ENCODE measurements around the gene LRRFIP1. TPM values are rescaled to one million over a fixed set of nuclear protein-coding genes. Genes with fewer than 3 reads are reported as not detected.

Gene LRRFIP1
- polyA plus RNA-seq, 1 donor (not counting 4 experiments of a cell fraction or from before 2014, with no cell fraction given): 115 TPM

DNA sequence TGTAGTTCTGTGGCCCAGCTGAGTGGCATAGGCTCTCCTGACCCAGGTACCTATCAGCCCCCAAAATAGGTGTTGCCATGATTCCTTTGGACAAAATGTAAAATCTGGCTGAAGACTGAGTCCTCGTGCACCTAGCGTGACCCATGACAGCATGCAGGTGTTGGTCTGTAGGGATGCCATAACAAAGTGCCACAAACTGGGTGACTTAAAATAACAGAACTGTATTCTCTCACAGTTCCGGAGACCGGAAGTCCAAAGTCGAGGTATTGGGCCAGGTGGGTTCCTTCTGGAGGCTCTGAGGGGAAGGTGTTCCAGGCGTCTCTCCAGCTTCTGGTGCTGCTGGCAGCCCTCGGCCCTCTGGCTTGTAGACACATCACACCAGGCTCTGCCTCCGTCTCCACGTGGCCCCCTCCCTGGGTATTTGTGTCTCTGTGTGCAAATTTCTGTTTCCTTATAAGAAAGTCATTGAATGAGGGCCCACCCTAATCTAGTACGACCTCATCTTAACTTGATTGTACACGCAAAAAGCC lies 34.5 kb downstream of the LRRFIP1 start:
- dilution Hi-C loops (cut with MboI; ENCODE audit: extremely low pct_ligation_motif_present, low sequenced_read_pairs): no loop called here
- Histone ChIP-seq H3K9me3 (ENCODE audit: control insufficient read depth, low read depth, low read length) (no peaks in the 10 kb centered on the region), H3K4me2 (ENCODE audit: control insufficient read depth, extremely low read depth, insufficient read depth, low read depth, low read length) (peak overlapping the region; percentile 65), H3K4me3 (ENCODE audit: control insufficient read depth in 2 of 3, extremely low read depth in 1 of 3, insufficient read depth in 2 of 3, low read depth in 1 of 3, low read length in 3 of 3) (no peak overlapping the region), H3K9ac (ENCODE audit: control insufficient read depth, extremely low read depth, insufficient read depth, low read length) (no peak overlapping the region), H3K27ac (ENCODE audit: control insufficient read depth, insufficient read depth, low read length) (no peak overlapping the region), H3K79me2 (ENCODE audit: control insufficient read depth, insufficient read depth, low read length) (no peaks in the 10 kb centered on the region), H3K36me3 (ENCODE audit: control insufficient read depth in 2 of 2, extremely low read depth in 1 of 2, insufficient read depth in 2 of 2, low read length in 2 of 2) (no peaks in the 10 kb centered on the region), H4K20me1 (ENCODE audit: control insufficient read depth, extremely low read depth, insufficient read depth, low read length) (no peaks in the 10 kb centered on the region), H3K27me3 (ENCODE audit: control insufficient read depth, extremely low read depth, insufficient read depth, low read length) (peaks cover 5% of the 10 kb centered on the region), H3K9me1 (ENCODE audit: control insufficient read depth, extremely low read depth, insufficient read depth, low read length) (no peaks in the 10 kb centered on the region), H2AFZ (ENCODE audit: control insufficient read depth, low read length) (no peak overlapping the region), H3K4me1 (ENCODE audit: control insufficient read depth, extremely low read depth, insufficient read depth, low read length) (peaks cover 15% of the 10 kb centered on the region)
- DNase-seq (ENCODE audit: low read depth, low spot score) (no peak), FAIRE-seq (no peak)
- TF ChIP-seq EZH2 (IDR thresholded peaks at IDR 0.05; ENCODE audit: low read length): no peak
- TF ChIP-seq, protein P1, sequence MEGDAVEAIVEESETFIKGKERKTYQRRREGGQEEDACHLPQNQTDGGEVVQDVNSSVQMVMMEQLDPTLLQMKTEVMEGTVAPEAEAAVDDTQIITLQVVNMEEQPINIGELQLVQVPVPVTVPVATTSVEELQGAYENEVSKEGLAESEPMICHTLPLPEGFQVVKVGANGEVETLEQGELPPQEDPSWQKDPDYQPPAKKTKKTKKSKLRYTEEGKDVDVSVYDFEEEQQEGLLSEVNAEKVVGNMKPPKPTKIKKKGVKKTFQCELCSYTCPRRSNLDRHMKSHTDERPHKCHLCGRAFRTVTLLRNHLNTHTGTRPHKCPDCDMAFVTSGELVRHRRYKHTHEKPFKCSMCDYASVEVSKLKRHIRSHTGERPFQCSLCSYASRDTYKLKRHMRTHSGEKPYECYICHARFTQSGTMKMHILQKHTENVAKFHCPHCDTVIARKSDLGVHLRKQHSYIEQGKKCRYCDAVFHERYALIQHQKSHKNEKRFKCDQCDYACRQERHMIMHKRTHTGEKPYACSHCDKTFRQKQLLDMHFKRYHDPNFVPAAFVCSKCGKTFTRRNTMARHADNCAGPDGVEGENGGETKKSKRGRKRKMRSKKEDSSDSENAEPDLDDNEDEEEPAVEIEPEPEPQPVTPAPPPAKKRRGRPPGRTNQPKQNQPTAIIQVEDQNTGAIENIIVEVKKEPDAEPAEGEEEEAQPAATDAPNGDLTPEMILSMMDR (optimal IDR thresholded peaks at IDR 0.05 in 1 of 3, IDR thresholded peaks at IDR 0.05 in 1 of 3, conservative IDR thresholded peaks at IDR 0.05 in 1 of 3; ENCODE audit: extremely low read depth in 1 of 3, insufficient read depth in 2 of 3, low read length in 3 of 3): no peak

DNA sequence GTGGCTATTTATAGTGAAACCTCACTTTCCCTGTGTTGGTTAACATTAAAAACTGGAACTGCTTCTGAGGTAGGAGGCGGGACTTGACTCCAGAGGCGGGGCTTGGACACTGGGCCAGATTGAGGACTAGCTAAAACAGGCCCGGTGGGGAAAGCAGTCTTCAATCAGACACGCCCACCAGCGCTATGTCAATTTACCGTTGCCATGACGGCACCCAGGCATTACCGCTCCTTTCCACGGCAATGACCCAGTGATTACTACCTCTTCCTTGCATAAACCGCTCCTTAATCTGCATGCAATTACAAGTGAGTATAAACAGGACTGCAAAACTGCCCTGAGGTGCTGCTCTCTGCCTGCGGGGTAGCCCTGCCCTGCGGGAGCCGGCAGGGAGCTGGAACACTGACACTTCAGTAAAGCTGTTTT lies 35.3 kb downstream of the LRRFIP1 start:
- no peaks in the 10 kb centered on the region for H3K9me3 ChIP-seq (ENCODE audit: control insufficient read depth, low read depth, low read length)
- H3K27me3 ChIP-seq (ENCODE audit: control insufficient read depth, extremely low read depth, insufficient read depth, low read length): peaks cover 5% of the 10 kb centered on the region
- H3K9ac ChIP-seq (ENCODE audit: control insufficient read depth, extremely low read depth, insufficient read depth, low read length): no peak overlapping the region
- H3K79me2 ChIP-seq (ENCODE audit: control insufficient read depth, insufficient read depth, low read length): no peaks in the 10 kb centered on the region
- TF ChIP-seq, protein P1 (optimal IDR thresholded peaks at IDR 0.05 in 1 of 3, IDR thresholded peaks at IDR 0.05 in 1 of 3, conservative IDR thresholded peaks at IDR 0.05 in 1 of 3; ENCODE audit: extremely low read depth in 1 of 3, insufficient read depth in 2 of 3, low read length in 3 of 3): no peak
- TF ChIP-seq EZH2 (IDR thresholded peaks at IDR 0.05; ENCODE audit: low read length): no peak
- peak overlapping the region; percentile 65 for H3K4me2 ChIP-seq (ENCODE audit: control insufficient read depth, extremely low read depth, insufficient read depth, low read depth, low read length)
- no peak overlapping the region for H3K27ac ChIP-seq (ENCODE audit: control insufficient read depth, insufficient read depth, low read length)
- H3K4me3 ChIP-seq (ENCODE audit: control insufficient read depth in 2 of 3, extremely low read depth in 1 of 3, insufficient read depth in 2 of 3, low read depth in 1 of 3, low read length in 3 of 3): no peak overlapping the region
- FAIRE-seq (peak; percentile 90), DNase-seq (ENCODE audit: low read depth, low spot score) (peak; percentile 78)
- H3K4me1 ChIP-seq (ENCODE audit: control insufficient read depth, extremely low read depth, insufficient read depth, low read length): peaks cover 15% of the 10 kb centered on the region
- no peaks in the 10 kb centered on the region for H4K20me1 ChIP-seq (ENCODE audit: control insufficient read depth, extremely low read depth, insufficient read depth, low read length)
- dilution Hi-C loops (cut with MboI; ENCODE audit: extremely low pct_ligation_motif_present, low sequenced_read_pairs): no loop called here
- H3K9me1 ChIP-seq (ENCODE audit: control insufficient read depth, extremely low read depth, insufficient read depth, low read length): no peaks in the 10 kb centered on the region
- no peaks in the 10 kb centered on the region for H3K36me3 ChIP-seq (ENCODE audit: control insufficient read depth in 2 of 2, extremely low read depth in 1 of 2, insufficient read depth in 2 of 2, low read length in 2 of 2)
- no peak overlapping the region for H2AFZ ChIP-seq (ENCODE audit: control insufficient read depth, low read length)
